Measurements from ENCODE around the gene PIP4K2A.

- TF ChIP-seq CTCF (IDR thresholded peaks at IDR 0.05; ENCODE audit: control extremely low read depth in 1 of 3, insufficient read depth in 1 of 3, low read depth in 1 of 3, low read length in 3 of 3) (no peak), TAF1 (IDR thresholded peaks at IDR 0.05; ENCODE audit: low read depth, low read length) (no peak)
Measured at GRCh38 chr10:22679608-22680007, 34.8 kb downstream of the PIP4K2A start.

Data from H1 (cell line).